Choroid plexus epithelial cell (primary cell): ENCODE results near the gene SOWAHC.

ENCODE experiments used
- DNase-seq: peaks from one replicate; pipeline ENCODE4 v3.0.0-alpha.2; 2010; ENCODE audit warnings: low read depth
- H3K4me3 ChIP-seq: 2 replicates; pipeline ENCODE4 v1.5.1; 2011; ENCODE audit warnings: low read depth, mild to moderate bottlenecking, control low read depth, low read length, moderate library complexity
- CTCF ChIP-seq: conservative IDR thresholded peaks from 2 replicates; pipeline ENCODE4 v1.5.1; 2011; ENCODE audit warnings: low read depth, mild to moderate bottlenecking, control low read depth, inconsistent platforms, low read length, moderate library complexity

The SOWAHC gene

GRCh38 chr2:109663721-109664120 is 49.6 kb downstream of the SOWAHC start:
- TF ChIP-seq CTCF, result no peak
- no peak overlapping the region for H3K4me3 ChIP-seq
- peak; percentile 67 for DNase-seq

GRCh38 chr2:109666466-109666865 is 52.3 kb downstream of the SOWAHC start:
- no peak for DNase-seq
- TF ChIP-seq CTCF, result no peak
- no peak overlapping the region for H3K4me3 ChIP-seq
